GM12891 (cell line): Measurements from ENCODE around the gene WNT10A.

Experiments used
- PAX5 ChIP-seq: IDR thresholded peaks from 2 replicates; pipeline ENCODE4 v1.6.1; 2011; ENCODE audit warnings: low read length, moderate library complexity, mild to moderate bottlenecking; ENCODE audit not compliant: insufficient read depth, severe bottlenecking
- POLR2A ChIP-seq: IDR thresholded peaks from 2 replicates; pipeline ENCODE4 v1.6.1; 2011; ENCODE audit warnings: low read depth, low read length, control low read depth
- POLR2AphosphoS5 ChIP-seq: IDR thresholded peaks from 2 replicates; pipeline ENCODE4 v1.6.1; 2011; ENCODE audit warnings: low read depth, low read length, control low read depth
- SPI1 ChIP-seq: IDR thresholded peaks from 2 replicates; pipeline ENCODE4 v1.6.1; 2011; ENCODE audit warnings: low read depth, low read length, control low read depth
- TAF1 ChIP-seq: IDR thresholded peaks from 2 replicates; pipeline ENCODE4 v1.6.1; 2011; ENCODE audit warnings: low read depth, low read length, control low read depth

DNA sequence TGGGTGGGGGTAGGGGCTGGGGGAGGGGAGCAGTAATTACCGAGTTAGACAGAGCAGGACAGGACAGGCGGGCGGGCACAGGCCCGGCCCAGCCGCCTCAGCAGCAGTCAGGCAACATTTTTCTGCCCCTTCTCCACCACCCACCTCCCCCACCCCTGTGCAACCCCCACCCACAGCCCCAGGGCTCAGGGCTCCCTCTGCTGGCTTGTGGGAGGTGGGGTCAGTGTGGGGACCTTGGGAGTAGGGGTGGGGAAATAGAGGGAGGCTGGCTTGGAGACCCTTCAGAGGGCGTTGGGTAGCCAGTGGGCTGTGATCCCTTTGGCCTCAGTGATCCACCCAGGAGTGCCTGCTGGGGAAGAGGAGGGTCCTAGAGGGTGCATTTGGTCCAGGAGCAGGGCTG is 14.7 kb upstream of the WNT10A start:
- TF ChIP-seq POLR2A = no peak
- no peak for TF ChIP-seq POLR2AphosphoS5
- TF ChIP-seq TAF1 = no peak
- TF ChIP-seq SPI1 = no peak
- TF ChIP-seq PAX5 = no peak
